MM.1S (cell line): Measurements from ENCODE around the gene ARHGEF11.

Experiments used
- DNase-seq: peaks from one replicate; pipeline ENCODE4 v3.0.0-alpha.2; 2015
- H2AFZ ChIP-seq: fragments of 300-600 bp; sonication (generic); 2 replicates; pipeline ENCODE4 v1.6.0; 2016; ENCODE audit warnings: antibody characterized with exemption, low read length
- H3F3A ChIP-seq: fragments of 300-600 bp; sonication (generic); 2 replicates; pipeline ENCODE4 v1.6.1; 2016; ENCODE audit warnings: mild to moderate bottlenecking, antibody characterized with exemption, low read length, moderate library complexity, mixed read lengths; ENCODE audit not compliant: insufficient read depth
- H3K27ac ChIP-seq: fragments of 300-600 bp; sonication (generic); 2 replicates; pipeline ENCODE4 v1.5.1; 2016; ENCODE audit warnings: mild to moderate bottlenecking, low read length
- H3K27me3 ChIP-seq: fragments of 300-600 bp; sonication (generic); replicated peaks from 2 replicates; pipeline ENCODE4 v1.6.0; 2016; ENCODE audit warnings: low read length; ENCODE audit not compliant: insufficient read depth
- H3K36me3 ChIP-seq: fragments of 300-600 bp; sonication (generic); replicated peaks from 2 replicates; pipeline ENCODE4 v1.6.1; 2016; ENCODE audit warnings: mild to moderate bottlenecking, low read length, mixed read lengths; ENCODE audit not compliant: insufficient read depth
- H3K4me1 ChIP-seq: fragments of 300-600 bp; sonication (generic); 2 replicates; pipeline ENCODE4 v1.6.1; 2016; ENCODE audit warnings: low read length, mixed read lengths
- H3K4me2 ChIP-seq: fragments of 300-600 bp; sonication (generic); 2 replicates; pipeline ENCODE4 v1.6.0; 2016; ENCODE audit warnings: low read depth, low read length
- H3K4me3 ChIP-seq: fragments of 300-600 bp; sonication (generic); 2 replicates; pipeline ENCODE4 v1.5.1; 2016; ENCODE audit warnings: low read length, mixed read lengths
- H3K79me2 ChIP-seq: fragments of 300-600 bp; sonication (generic); 2 replicates; pipeline ENCODE4 v1.6.1; 2016; ENCODE audit warnings: mixed run types, low read length, mixed read lengths
- H3K9ac ChIP-seq: fragments of 300-600 bp; sonication (generic); 2 replicates; pipeline ENCODE4 v1.6.1; 2016; ENCODE audit warnings: low read length, mixed read lengths
- H3K9me2 ChIP-seq: fragments of 300-600 bp; sonication (generic); replicated peaks from 2 replicates; pipeline ENCODE4 v1.6.1; 2016; ENCODE audit warnings: mild to moderate bottlenecking, low read length, mixed read lengths; ENCODE audit not compliant: insufficient read depth
- H3K9me3 ChIP-seq: fragments of 300-600 bp; sonication (generic); replicated peaks from 2 replicates; pipeline ENCODE4 v1.6.1; 2016; ENCODE audit warnings: mild to moderate bottlenecking, low read length, mixed read lengths; ENCODE audit not compliant: insufficient read depth
- H4K20me1 ChIP-seq: fragments of 300-600 bp; sonication (generic); 2 replicates; pipeline ENCODE4 v1.6.1; 2016; ENCODE audit warnings: mild to moderate bottlenecking, low read length, moderate library complexity, mixed read lengths; ENCODE audit not compliant: insufficient read depth
- CTCF ChIP-seq: fragments of 300-600 bp; sonication (generic); IDR thresholded peaks from 2 replicates; pipeline ENCODE4 v1.5.1; 2016; ENCODE audit warnings: antibody characterized with exemption, low read length, mixed read lengths
- EZH2 ChIP-seq: fragments of 300-600 bp; sonication (generic); optimal IDR thresholded peaks from 2 replicates; pipeline ENCODE3; 2017; ENCODE audit warnings: low read depth, mild to moderate bottlenecking, antibody characterized with exemption, low read length, mixed read lengths
- EZH2phosphoT487 ChIP-seq: fragments of 300-600 bp; sonication (generic); IDR thresholded peaks from 2 replicates; pipeline ENCODE4 v1.6.1; 2018; ENCODE audit warnings: antibody characterized with exemption, low read length

ARHGEF11 gene

GRCh38 chr1:156944848-156945247 lies 100.7 kb downstream of the ARHGEF11 start:
- Histone ChIP-seq H3K27me3 (no peaks in the 10 kb centered on the region), H3K4me1 (no peaks in the 10 kb centered on the region), H3K4me2 (no peak overlapping the region), H3F3A (no peaks in the 10 kb centered on the region), H3K79me2 (no peaks in the 10 kb centered on the region), H3K4me3 (no peak overlapping the region), H3K27ac (no peak overlapping the region), H3K9ac (no peak overlapping the region), H3K36me3 (no peaks in the 10 kb centered on the region), H3K9me3 (no peaks in the 10 kb centered on the region), H3K9me2 (no peaks in the 10 kb centered on the region), H2AFZ (no peak overlapping the region), H4K20me1 (no peaks in the 10 kb centered on the region)
- DNase-seq, result no peak
- TF ChIP-seq EZH2phosphoT487 (no peak), EZH2 (no peak), CTCF (no peak)

- Histone ChIP-seq H3K9me2 (no peaks in the 10 kb centered on the region), H2AFZ (no peak overlapping the region), H3K4me1 (no peaks in the 10 kb centered on the region), H3K9me3 (no peaks in the 10 kb centered on the region), H3K4me3 (no peak overlapping the region), H3K27ac (no peak overlapping the region), H3F3A (no peaks in the 10 kb centered on the region), H3K36me3 (no peaks in the 10 kb centered on the region), H3K9ac (no peak overlapping the region), H4K20me1 (no peaks in the 10 kb centered on the region), H3K79me2 (no peaks in the 10 kb centered on the region), H3K4me2 (no peak overlapping the region), H3K27me3 (no peaks in the 10 kb centered on the region)
- TF ChIP-seq CTCF (no peak), EZH2phosphoT487 (no peak), EZH2 (no peak)
- no peak for DNase-seq
Measured at GRCh38 chr1:156944268-156944667, 101.3 kb downstream of the ARHGEF11 start.

- Histone ChIP-seq H3K4me1 (no peaks in the 10 kb centered on the region), H4K20me1 (no peaks in the 10 kb centered on the region), H3K27me3 (no peaks in the 10 kb centered on the region), H3K9me2 (no peaks in the 10 kb centered on the region), H3K79me2 (no peaks in the 10 kb centered on the region), H3K36me3 (no peaks in the 10 kb centered on the region), H2AFZ (no peak overlapping the region), H3K27ac (no peak overlapping the region), H3F3A (no peaks in the 10 kb centered on the region), H3K4me3 (no peak overlapping the region), H3K9me3 (no peaks in the 10 kb centered on the region), H3K4me2 (no peak overlapping the region), H3K9ac (no peak overlapping the region)
- DNase-seq, result no peak
- TF ChIP-seq EZH2 (no peak), EZH2phosphoT487 (no peak), CTCF (no peak)
Measured at GRCh38 chr1:156943756-156944155, 101.8 kb downstream of the ARHGEF11 start.
